HEK293 (cell line): ENCODE results near the gene GRB2.

Experiments
- ATF2 ChIP-seq: fragments of 450-650 bp; formaldehyde crosslinking; IDR thresholded peaks from 2 replicates; pipeline ENCODE4 v1.5.1; 2016; ENCODE audit warnings: missing biosample characterization, missing genetic modification characterization, low read depth
- CTCF ChIP-seq: fragments of 450-650 bp; formaldehyde crosslinking; IDR thresholded peaks from 2 replicates; pipeline ENCODE4 v1.5.1; 2016; ENCODE audit warnings: missing biosample characterization, missing genetic modification characterization
- REST ChIP-seq: fragments of 450-650 bp; formaldehyde crosslinking; IDR thresholded peaks from 2 replicates; pipeline ENCODE4 v1.5.1; 2016; ENCODE audit warnings: missing biosample characterization, missing genetic modification characterization
- SCRT1 ChIP-seq: fragments of 450-650 bp; formaldehyde crosslinking; IDR thresholded peaks from 2 replicates; pipeline ENCODE4 v1.5.1; 2016; ENCODE audit warnings: missing biosample characterization, missing genetic modification characterization, borderline replicate concordance
- ZBTB49 ChIP-seq: fragments of 450-650 bp; formaldehyde crosslinking; IDR thresholded peaks from 2 replicates; pipeline ENCODE4 v1.5.1; 2016; ENCODE audit warnings: missing biosample characterization, missing genetic modification characterization, low read depth
- ZNF174 ChIP-seq: fragments of 450-650 bp; formaldehyde crosslinking; IDR thresholded peaks from 2 replicates; pipeline ENCODE4 v1.5.0; 2017; ENCODE audit warnings: missing biosample characterization, mild to moderate bottlenecking, missing genetic modification characterization
- ZNF416 ChIP-seq: fragments of 450-650 bp; formaldehyde crosslinking; IDR thresholded peaks from 2 replicates; pipeline ENCODE4 v1.5.1; 2016; ENCODE audit warnings: missing biosample characterization, missing genetic modification characterization
- ZNF501 ChIP-seq: fragments of 450-650 bp; formaldehyde crosslinking; IDR thresholded peaks from 2 replicates; pipeline ENCODE4 v1.5.1; 2016; ENCODE audit warnings: missing biosample characterization, missing genetic modification characterization
- ZNF560 ChIP-seq: fragments of 450-650 bp; formaldehyde crosslinking; IDR thresholded peaks from 2 replicates; pipeline ENCODE4 v1.5.1; 2017; ENCODE audit warnings: missing biosample characterization, missing genetic modification characterization, borderline replicate concordance
- ZNF747 ChIP-seq: fragments of 450-650 bp; formaldehyde crosslinking; IDR thresholded peaks from 2 replicates; pipeline ENCODE4 v1.5.1; 2016; ENCODE audit warnings: missing biosample characterization, missing genetic modification characterization
- ZNF843 ChIP-seq: fragments of 450-650 bp; formaldehyde crosslinking; IDR thresholded peaks from 2 replicates; pipeline ENCODE4 v1.5.1; 2016; ENCODE audit warnings: missing biosample characterization, missing genetic modification characterization

GRCh38 chr17:75321506-75321905 is 84.0 kb downstream of the GRB2 start:
- no peak for TF ChIP-seq CTCF (tag by site-specific recombination)
- no peak for TF ChIP-seq ATF2 (tag by site-specific recombination)
- no peak for TF ChIP-seq ZNF747 (tag by site-specific recombination)
- TF ChIP-seq REST, result no peak
- TF ChIP-seq ZNF174 (tag by site-specific recombination), result no peak
- no peak for TF ChIP-seq ZNF501
- TF ChIP-seq SCRT1 (tag by site-specific recombination), result no peak
- no peak for TF ChIP-seq ZBTB49
- TF ChIP-seq ZNF560, result no peak
- TF ChIP-seq ZNF416 (tag by site-specific recombination), result no peak
- no peak for TF ChIP-seq ZNF843 (tag by site-specific recombination)
